GM12865 (cell line): ENCODE data around the gene TSPEAR.

ENCODE experiments used
- DNase-seq: peaks from one replicate; pipeline ENCODE4 v3.0.0; 2010; ENCODE audit warnings: low read depth
- H3K4me3 ChIP-seq: 2 replicates; pipeline ENCODE4 v1.5.1; 2011; ENCODE audit warnings: mild to moderate bottlenecking, low read depth, low read length, control low read depth
- TF ChIP-seq, protein P1 (sequence below): IDR thresholded peaks from 2 replicates; pipeline ENCODE4 v1.5.1; 2011; ENCODE audit warnings: low read length, control low read depth, low read depth, inconsistent platforms; ENCODE audit not compliant: insufficient read depth; ENCODE audit errors: missing control alignments

TSPEAR gene

GRCh38 chr21:44625756-44626155 is 85.6 kb downstream of the TSPEAR start:
- H3K4me3 ChIP-seq: no peak overlapping the region
- DNase-seq: no peak
- TF ChIP-seq, protein P1, sequence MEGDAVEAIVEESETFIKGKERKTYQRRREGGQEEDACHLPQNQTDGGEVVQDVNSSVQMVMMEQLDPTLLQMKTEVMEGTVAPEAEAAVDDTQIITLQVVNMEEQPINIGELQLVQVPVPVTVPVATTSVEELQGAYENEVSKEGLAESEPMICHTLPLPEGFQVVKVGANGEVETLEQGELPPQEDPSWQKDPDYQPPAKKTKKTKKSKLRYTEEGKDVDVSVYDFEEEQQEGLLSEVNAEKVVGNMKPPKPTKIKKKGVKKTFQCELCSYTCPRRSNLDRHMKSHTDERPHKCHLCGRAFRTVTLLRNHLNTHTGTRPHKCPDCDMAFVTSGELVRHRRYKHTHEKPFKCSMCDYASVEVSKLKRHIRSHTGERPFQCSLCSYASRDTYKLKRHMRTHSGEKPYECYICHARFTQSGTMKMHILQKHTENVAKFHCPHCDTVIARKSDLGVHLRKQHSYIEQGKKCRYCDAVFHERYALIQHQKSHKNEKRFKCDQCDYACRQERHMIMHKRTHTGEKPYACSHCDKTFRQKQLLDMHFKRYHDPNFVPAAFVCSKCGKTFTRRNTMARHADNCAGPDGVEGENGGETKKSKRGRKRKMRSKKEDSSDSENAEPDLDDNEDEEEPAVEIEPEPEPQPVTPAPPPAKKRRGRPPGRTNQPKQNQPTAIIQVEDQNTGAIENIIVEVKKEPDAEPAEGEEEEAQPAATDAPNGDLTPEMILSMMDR: no peak

DNA sequence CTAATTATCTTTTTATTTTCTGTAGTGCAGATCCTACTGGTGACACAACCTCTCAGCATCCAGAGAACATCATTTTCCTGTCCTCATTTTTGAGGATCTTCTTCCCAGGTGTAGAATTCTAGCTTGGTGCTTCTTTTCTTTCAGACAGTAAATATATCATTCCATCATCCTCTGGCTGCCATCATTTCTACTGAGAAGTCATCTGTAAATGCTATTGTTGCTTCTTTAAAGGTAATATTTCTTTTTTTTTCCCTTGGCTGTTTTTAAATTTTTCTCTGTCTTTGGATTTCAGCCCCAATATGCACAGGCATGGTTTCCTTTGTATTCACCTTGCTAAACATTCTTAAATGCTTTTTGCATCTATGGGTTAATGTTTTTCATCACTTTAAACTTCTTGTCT is 87.8 kb downstream of the TSPEAR start:
- no peak overlapping the region for H3K4me3 ChIP-seq
- TF ChIP-seq, protein P1: no peak
- no peak for DNase-seq

DNA sequence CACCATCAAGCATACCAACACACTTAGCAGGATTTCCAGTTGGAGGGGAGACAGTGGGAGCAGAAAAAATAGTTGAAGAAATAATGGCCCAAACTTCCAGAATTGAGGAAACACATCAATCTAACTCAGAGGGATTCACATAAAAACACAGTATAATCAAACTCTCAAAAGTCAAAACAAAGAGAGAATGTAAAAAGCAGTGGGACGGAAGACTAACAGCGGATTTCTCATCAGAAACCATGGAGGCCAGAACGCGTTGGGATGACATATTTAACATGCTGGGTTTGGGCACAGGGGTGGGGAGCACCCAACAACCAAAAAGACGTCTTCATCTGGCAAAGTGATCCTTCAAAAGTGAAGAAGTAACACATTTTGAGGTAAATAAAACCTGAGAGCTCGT is 91.5 kb downstream of the TSPEAR start:
- no peak overlapping the region for H3K4me3 ChIP-seq
- TF ChIP-seq, protein P1: no peak
- no peak for DNase-seq

DNA sequence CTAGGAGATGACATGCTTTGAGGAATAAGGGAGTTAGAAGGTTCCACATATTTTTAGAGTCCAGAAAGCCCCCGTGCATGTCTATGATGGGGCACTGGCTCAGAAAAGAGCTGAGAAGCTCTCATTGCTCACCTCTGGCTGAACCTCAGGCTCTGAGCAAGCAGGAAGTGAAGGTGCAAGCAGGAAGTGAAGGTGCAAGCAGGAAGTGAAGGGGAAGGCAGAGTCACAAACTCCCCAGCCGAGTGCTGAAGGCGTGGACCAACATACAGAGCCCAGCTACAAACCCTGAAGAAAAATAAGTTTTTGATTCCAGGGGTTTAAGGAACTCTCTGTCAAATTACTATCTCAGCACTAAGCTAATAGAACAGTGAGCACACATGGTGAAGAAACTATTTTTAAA is 92.5 kb downstream of the TSPEAR start:
- DNase-seq: no peak
- TF ChIP-seq, protein P1: no peak
- no peak overlapping the region for H3K4me3 ChIP-seq

- TF ChIP-seq, protein P1: peak; percentile 13
- no peak overlapping the region for H3K4me3 ChIP-seq
- peak; percentile 21 for DNase-seq
These were observed 92.9 kb downstream of the TSPEAR start for GRCh38 chr21:44618504-44618903.

DNA sequence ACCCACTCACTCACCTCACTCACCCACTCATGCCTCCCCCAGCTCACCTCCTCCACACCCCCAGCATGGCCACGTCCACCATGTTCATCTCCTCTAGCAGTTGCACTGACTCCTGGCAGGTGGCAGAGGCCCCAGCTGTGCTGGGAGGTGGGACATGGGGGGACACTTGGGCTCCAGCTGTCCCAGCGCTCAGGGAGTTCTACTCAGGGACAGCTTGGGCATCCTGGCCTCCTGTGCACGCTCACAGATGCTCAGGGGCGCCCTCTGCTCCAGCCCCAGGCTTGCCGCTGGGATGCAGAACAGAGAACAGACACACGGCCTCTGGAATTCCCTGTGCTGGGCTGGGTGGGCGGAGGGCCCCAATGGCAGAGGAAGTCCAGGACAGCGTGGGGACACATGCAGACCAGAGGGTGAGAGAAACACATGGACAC is 94.3 kb downstream of the TSPEAR start:
- no peak for DNase-seq
- TF ChIP-seq, protein P1: no peak
- no peak overlapping the region for H3K4me3 ChIP-seq

GRCh38 chr21:44616591-44616926 is 94.8 kb downstream of the TSPEAR start:
- TF ChIP-seq, protein P1: no peak
- DNase-seq: no peak
- H3K4me3 ChIP-seq: no peak overlapping the region
